Mesodermal cell (in vitro differentiated cells): ENCODE data around the gene GOLGA8F. TPM values are rescaled to one million over a fixed set of nuclear protein-coding genes. Genes with fewer than 3 reads are reported as not detected.
"Not testable (repeated sequence)": the region's sequence is repeated elsewhere in the genome, so short reads cannot be mapped to it uniquely, and the experiment has no call there.

Source experiments
- H3K27ac ChIP-seq: 2 replicates; pipeline ENCODE4 v1.7.0; 2013; ENCODE audit warnings: mild to moderate bottlenecking, low read depth, low read length, moderate library complexity; ENCODE audit not compliant: severe bottlenecking
- H3K36me3 ChIP-seq: 2 replicates; pipeline ENCODE4 v1.7.1; 2013; ENCODE audit warnings: mild to moderate bottlenecking, low read length, moderate library complexity; ENCODE audit not compliant: control insufficient read depth, insufficient read depth
- H3K4me1 ChIP-seq: one replicate; pipeline ENCODE4 v1.7.1; 2013; ENCODE audit warnings: mild to moderate bottlenecking, low read length; ENCODE audit not compliant: insufficient read depth, control insufficient read depth, poor library complexity, severe bottlenecking
- H3K4me3 ChIP-seq: 2 replicates; pipeline ENCODE4 v1.7.0; 2013; ENCODE audit warnings: low read length, control low read depth, mild to moderate bottlenecking; ENCODE audit not compliant: insufficient read depth, poor library complexity, severe bottlenecking; ENCODE audit errors: extremely low read depth
- H3K9me3 ChIP-seq: 2 replicates; pipeline ENCODE4 v1.7.1; 2013; ENCODE audit warnings: mild to moderate bottlenecking, low read length, moderate library complexity; ENCODE audit not compliant: control insufficient read depth
- WGBS, 2 experiments: methylation state at CpG; one replicate each; pipeline ENCODE4 v1.1.5; 2013; ENCODE audit warnings: missing lambda C conversion rate in 2 of 2; ENCODE audit not compliant: insufficient coverage in 2 of 2; 5-methylcytosine and 5-hydroxymethylcytosine counted together
- polyA plus RNA-seq, 2 experiments: library from polyadenylated mRNA; stranded (reverse); fragments of 50-300 nt; gene quantifications; one replicate each; pipeline ENCODE4 v1.2.3, GENCODE V29; 2013

The GOLGA8F gene
- not detected for polyA plus RNA-seq (2013, experiment 1 of 2)
- not detected for polyA plus RNA-seq (2013, experiment 2 of 2)

DNA sequence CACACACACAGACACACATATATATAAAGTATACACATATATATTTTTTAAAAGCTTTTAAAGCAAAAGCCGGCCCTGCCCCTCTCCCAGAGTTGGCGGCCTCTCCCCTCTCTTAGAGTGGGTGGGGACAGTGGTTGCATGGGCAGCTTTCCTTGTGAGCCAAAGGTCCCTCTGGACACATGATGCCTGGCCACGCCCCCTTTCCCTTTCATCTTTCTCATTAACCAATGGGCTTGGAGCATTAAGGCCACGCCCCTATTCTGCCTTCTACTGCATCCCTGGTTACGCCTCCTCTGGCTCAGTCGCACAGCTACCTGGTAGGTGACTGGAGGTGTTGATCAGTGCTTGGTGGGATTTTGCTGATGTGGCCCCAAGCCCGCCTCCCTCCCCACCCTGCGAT lies at the start of gene GOLGA8F:
TSS of gene GOLGA8F (plus strand) at position 301 of the 400 bp plus-strand sequence. CDS start at position 399, 98 bp downstream.
- no CpG with 5 or more reads among the region's 8 CpGs for WGBS, 2 experiments
- not testable (repeated sequence) for H3K4me1 ChIP-seq, H3K4me3 ChIP-seq, H3K36me3 ChIP-seq, H3K27ac ChIP-seq, H3K9me3 ChIP-seq

GRCh38 chr15:28357984-28358383 lies 20.5 kb upstream of the GOLGA8F start, which contains the start of gene GOLGA6L24:
Gene GOLGA6L24 (minus strand): TSS chr15:28358084. CDS start chr15:28358023, 61 bp downstream.
- WGBS, 2 experiments = no CpG with 5 or more reads among the region's 7 CpGs
- H3K4me3 ChIP-seq, H3K36me3 ChIP-seq, H3K9me3 ChIP-seq, H3K27ac ChIP-seq, H3K4me1 ChIP-seq: not testable (repeated sequence)

DNA sequence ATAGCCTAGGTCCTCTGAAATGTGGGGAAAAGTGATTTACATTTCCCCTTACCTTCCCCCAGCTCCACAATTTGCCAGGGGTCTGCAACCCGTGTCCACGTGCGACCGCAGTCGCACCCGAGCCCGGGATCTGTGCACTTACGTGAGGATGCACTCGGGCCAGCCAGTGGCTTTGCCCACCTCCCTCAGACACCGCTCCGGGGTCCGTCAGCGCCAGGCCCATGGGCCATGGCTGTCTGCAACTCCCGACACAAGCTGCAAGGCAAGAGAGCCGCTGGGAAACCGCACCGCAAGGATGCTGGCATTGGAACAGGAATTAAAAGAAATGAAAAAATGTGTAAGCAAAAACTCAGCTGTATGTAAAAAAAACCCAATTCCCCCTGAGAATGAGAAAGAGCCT lies 13.0 kb upstream of the GOLGA8F start:
- H3K36me3 ChIP-seq, H3K4me1 ChIP-seq, H3K4me3 ChIP-seq, H3K27ac ChIP-seq, H3K9me3 ChIP-seq: not testable (repeated sequence)
- no CpG with 5 or more reads among the region's 17 CpGs for WGBS, 2 experiments

DNA sequence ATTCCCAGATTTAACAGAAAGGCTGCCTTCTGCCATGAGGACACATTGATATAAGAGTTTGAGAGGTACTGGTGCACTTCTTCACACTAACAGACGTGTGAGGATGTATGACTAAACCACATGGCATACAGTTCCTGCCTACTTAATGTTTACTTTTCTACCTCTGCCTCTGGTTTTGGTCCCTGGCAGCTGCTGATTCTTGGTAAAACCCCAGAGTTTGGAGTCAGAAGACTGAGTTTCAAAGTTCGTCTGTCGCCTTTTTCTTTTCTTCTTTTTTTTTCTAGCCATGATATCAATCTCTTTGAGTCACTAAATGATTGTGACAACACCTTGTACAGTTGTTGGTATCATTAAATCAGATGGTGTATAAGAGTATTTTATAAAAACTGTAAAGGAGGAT lies 1.6 kb downstream of the GOLGA8F start:
- H3K4me3 ChIP-seq, H3K36me3 ChIP-seq, H3K9me3 ChIP-seq, H3K4me1 ChIP-seq, H3K27ac ChIP-seq: not testable (repeated sequence)
- no CpG with 5 or more reads among the region's 3 CpGs for WGBS, 2 experiments

GRCh38 chr15:28396022-28396421 lies 17.6 kb downstream of the GOLGA8F start:
- not testable (repeated sequence) for H3K4me3 ChIP-seq, H3K36me3 ChIP-seq, H3K9me3 ChIP-seq, H3K4me1 ChIP-seq, H3K27ac ChIP-seq
- no CpG with 5 or more reads among the region's 11 CpGs for WGBS, 2 experiments

DNA sequence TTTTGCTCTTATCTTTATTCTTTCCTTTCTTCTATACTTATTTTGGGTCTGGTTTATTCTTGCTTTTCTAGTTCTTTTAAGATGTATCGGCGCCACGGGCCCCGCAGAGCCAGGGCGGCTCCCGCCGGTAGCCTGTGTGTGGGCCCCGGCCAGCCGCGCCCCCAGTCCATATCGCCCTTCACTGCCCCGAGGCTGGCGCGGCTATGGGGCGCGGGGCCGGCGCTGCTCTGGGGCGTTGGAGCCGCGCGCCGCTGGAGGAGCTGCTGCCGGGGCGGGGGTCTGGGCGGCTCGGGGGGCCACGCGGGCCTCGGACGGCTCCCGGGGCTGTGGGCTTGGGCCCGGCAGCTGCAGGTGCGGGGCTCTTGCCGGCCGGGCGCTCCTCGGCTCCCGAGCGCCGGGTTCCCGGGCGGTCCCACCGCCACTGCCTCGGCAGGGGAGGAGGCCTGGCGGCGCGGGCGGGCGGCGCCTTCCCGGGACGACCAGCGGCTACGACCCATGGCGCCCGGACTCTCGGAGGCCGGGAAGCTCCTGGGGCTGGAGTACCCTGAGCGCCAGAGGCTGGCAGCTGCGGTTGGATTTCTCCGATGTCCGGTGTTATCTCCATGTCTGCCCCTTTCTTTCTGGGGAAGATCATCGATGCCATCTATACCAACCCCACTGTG lies 24.4 kb downstream of the GOLGA8F start:
- WGBS, 2 experiments = no CpG with 5 or more reads among the region's 64 CpGs
- H3K9me3 ChIP-seq = not testable (repeated sequence)

DNA sequence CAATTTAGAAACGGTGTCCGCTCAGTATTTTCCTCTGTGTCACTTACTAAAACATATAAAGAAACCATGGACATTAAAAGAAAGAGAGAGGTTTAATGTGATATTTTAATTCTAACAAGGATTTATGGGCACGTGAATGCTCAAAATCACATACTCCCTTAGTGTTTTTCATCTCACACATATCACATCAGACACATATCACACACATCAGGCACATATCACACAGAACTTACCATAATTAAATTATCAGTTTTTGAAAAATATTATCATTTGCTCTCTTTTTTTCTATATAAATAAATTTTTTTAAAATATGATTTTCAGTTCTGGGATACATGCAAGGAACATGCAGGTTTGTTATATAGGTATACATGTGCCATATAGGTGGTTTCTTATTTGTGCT lies 42.0 kb downstream of the GOLGA8F start:
- H3K27ac ChIP-seq, H3K4me3 ChIP-seq, H3K36me3 ChIP-seq, H3K9me3 ChIP-seq, H3K4me1 ChIP-seq: not testable (repeated sequence)
- no CpG with 5 or more reads among the region's 3 CpGs for WGBS, 2 experiments

More for the DNA sequence above, 24.4 kb downstream of the GOLGA8F start:
- not testable (repeated sequence) for H3K4me3 ChIP-seq, H3K36me3 ChIP-seq, H3K4me1 ChIP-seq, H3K27ac ChIP-seq

- H3K4me1 ChIP-seq, H3K9me3 ChIP-seq, H3K36me3 ChIP-seq, H3K4me3 ChIP-seq, H3K27ac ChIP-seq: not testable (repeated sequence)
- WGBS, 2 experiments = no CpG with 5 or more reads among the region's 3 CpGs
These were observed 57.1 kb downstream of the GOLGA8F start for GRCh38 chr15:28435594-28435993.
